IMR-90 (cell line): ENCODE data around the gene GLCE. TPM values are rescaled to one million over a fixed set of nuclear protein-coding genes. Genes with fewer than 3 reads are reported as not detected.

Experiments used
- ATAC-seq: fragments of 200-7000 bp; cut with Tn5 transposase; 2 replicates; pipeline ENCODE4 v1.9.1; 2020; ENCODE audit warnings: low read depth, mild to moderate bottlenecking, moderate library complexity
- BruUV-seq: library from RNA; stranded (reverse); fragments of 400-500 nt; replicated peaks from 2 replicates; lab custom pipeline; 2021; lab: Mats Ljungman, UMichigan
- CTCF ChIA-PET: fragments of 300-600 bp; formaldehyde crosslinking; extraction: SDS; loops from one replicate; lab custom pipeline; 2021; ENCODE audit warnings: antibody characterized with exemption; lab: Yijun Ruan, JAX
- POLR2A ChIA-PET: fragments of 300-600 bp; sonication (Branson Sonifier 250); formaldehyde crosslinking; loops from one replicate; lab custom pipeline; 2022; ENCODE audit warnings: antibody characterized with exemption; ENCODE audit not compliant: unreplicated experiment; lab: Charles Lee
- DNase-seq: peaks from one replicate; pipeline ENCODE4 v3.0.0; 2013
- H2AFZ ChIP-seq: replicated peaks from 2 replicates; pipeline ENCODE3; 2013; ENCODE audit warnings: low read length, mild to moderate bottlenecking; ENCODE audit not compliant: poor library complexity
- H2AK5ac ChIP-seq: 2 replicates; pipeline ENCODE4 v1.6.1; 2013; ENCODE audit warnings: low read depth, low read length, inconsistent platforms
- H2AK9ac ChIP-seq: replicated peaks from 2 replicates; pipeline ENCODE3; 2013; ENCODE audit warnings: mild to moderate bottlenecking, low read depth, low read length, moderate library complexity; ENCODE audit not compliant: poor library complexity
- H2BK120ac ChIP-seq: 2 replicates; pipeline ENCODE4 v1.6.1; 2013; ENCODE audit warnings: low read depth, low read length, inconsistent platforms
- H2BK15ac ChIP-seq: 3 replicates; pipeline ENCODE4 v1.6.1; 2013; ENCODE audit warnings: low read depth, low read length, inconsistent platforms
- H2BK20ac ChIP-seq: 2 replicates; pipeline ENCODE4 v1.6.1; 2013; ENCODE audit warnings: low read depth, mild to moderate bottlenecking, inconsistent platforms, low read length, moderate library complexity
- H2BK5ac ChIP-seq: 2 replicates; pipeline ENCODE4 v1.6.1; 2013; ENCODE audit warnings: mild to moderate bottlenecking, low read depth, low read length, inconsistent platforms; ENCODE audit not compliant: poor library complexity, severe bottlenecking
- H3K14ac ChIP-seq: replicated peaks from 2 replicates; pipeline ENCODE4 v1.6.1; 2013; ENCODE audit warnings: low read depth, low read length, inconsistent platforms
- H3K18ac ChIP-seq: 2 replicates; pipeline ENCODE4 v1.6.1; 2013; ENCODE audit warnings: low read depth, low read length, control low read depth
- H3K23ac ChIP-seq: 2 replicates; pipeline ENCODE4 v1.6.1; 2013; ENCODE audit warnings: low read depth, low read length, inconsistent platforms
- H3K27ac ChIP-seq: 2 replicates; pipeline ENCODE4 v1.5.1; 2013; ENCODE audit warnings: mild to moderate bottlenecking, control low read depth, low read length; ENCODE audit not compliant: insufficient read depth
- H3K27me3 ChIP-seq: 2 replicates; pipeline ENCODE4 v1.6.1; 2013; ENCODE audit warnings: low read length; ENCODE audit not compliant: control insufficient read depth, insufficient read depth
- H3K36me3 ChIP-seq: 2 replicates; pipeline ENCODE4 v1.6.1; 2013; ENCODE audit warnings: low read length, mixed read lengths; ENCODE audit not compliant: control insufficient read depth, insufficient read depth
- H3K4ac ChIP-seq: 2 replicates; pipeline ENCODE4 v1.6.1; 2013; ENCODE audit warnings: low read depth, low read length, inconsistent platforms
- H3K4me1 ChIP-seq: 2 replicates; pipeline ENCODE4 v1.6.1; 2013; ENCODE audit warnings: low read length, mixed read lengths; ENCODE audit not compliant: control insufficient read depth, insufficient read depth
- H3K4me2 ChIP-seq: 2 replicates; pipeline ENCODE4 v1.6.1; 2013; ENCODE audit warnings: low read depth, mild to moderate bottlenecking, control low read depth, low read length, moderate library complexity
- H3K4me3 ChIP-seq: 2 replicates; pipeline ENCODE4 v1.5.1; 2013; ENCODE audit warnings: low read depth, mild to moderate bottlenecking, control low read depth, low read length, moderate library complexity; ENCODE audit not compliant: insufficient read depth
- H3K56ac ChIP-seq: 2 replicates; pipeline ENCODE4 v1.6.1; 2013; ENCODE audit warnings: low read length, inconsistent platforms; ENCODE audit not compliant: insufficient read depth; ENCODE audit errors: extremely low read depth
- H3K79me1 ChIP-seq, 2 experiments: 2 replicates each; pipeline ENCODE4 v1.6.1; 2013; ENCODE audit warnings: low read length in 2 of 2, inconsistent platforms in 1 of 2, low read depth in 1 of 2
- H3K9ac ChIP-seq: 2 replicates; pipeline ENCODE4 v1.6.1; 2013; ENCODE audit warnings: low read depth, low read length, control low read depth
- H3K9me1 ChIP-seq: 2 replicates; pipeline ENCODE4 v1.6.1; 2013; ENCODE audit warnings: low read length, inconsistent platforms; ENCODE audit not compliant: insufficient read depth
- H3K9me3 ChIP-seq: 2 replicates; pipeline ENCODE4 v1.6.1; 2013; ENCODE audit warnings: low read length; ENCODE audit not compliant: control insufficient read depth, insufficient read depth
- H4K20me1 ChIP-seq: 2 replicates; pipeline ENCODE4 v1.6.1; 2013; ENCODE audit warnings: low read length, inconsistent platforms; ENCODE audit not compliant: insufficient read depth
- H4K5ac ChIP-seq: 2 replicates; pipeline ENCODE4 v1.6.1; 2013; ENCODE audit warnings: mild to moderate bottlenecking, low read depth, low read length, control low read depth
- H4K8ac ChIP-seq, 2 experiments: 2 replicates each; pipeline ENCODE4 v1.6.1; 2013; ENCODE audit warnings: low read depth in 2 of 2, low read length in 2 of 2, control low read depth in 1 of 2, inconsistent platforms in 1 of 2
- H4K91ac ChIP-seq: 2 replicates; pipeline ENCODE4 v1.6.1; 2013; ENCODE audit warnings: low read depth, low read length, inconsistent platforms; ENCODE audit not compliant: insufficient read depth
- BHLHE40 ChIP-seq: fragments of 150-350 bp; IDR thresholded peaks from 2 replicates; pipeline ENCODE4 v1.6.1; 2016; ENCODE audit warnings: mild to moderate bottlenecking, low read depth, low read length
- CEBPB ChIP-seq: IDR thresholded peaks from 2 replicates; pipeline ENCODE4 v1.6.1; 2012; ENCODE audit warnings: low read depth, low read length, improper control_type of control experiment
- CHD1 ChIP-seq: IDR thresholded peaks from 2 replicates; pipeline ENCODE4 v1.6.1; 2012; ENCODE audit warnings: low read depth, low read length, improper control_type of control experiment
- FOS ChIP-seq: fragments of 150-350 bp; IDR thresholded peaks from 2 replicates; pipeline ENCODE4 v1.6.1; 2016; ENCODE audit warnings: low read depth, low read length
- MAFK ChIP-seq: IDR thresholded peaks from 2 replicates; pipeline ENCODE4 v1.6.1; 2012; ENCODE audit warnings: low read depth, low read length, improper control_type of control experiment
- MAZ ChIP-seq: IDR thresholded peaks from 2 replicates; pipeline ENCODE4 v1.6.1; 2012; ENCODE audit warnings: low read depth, mild to moderate bottlenecking, low read length, improper control_type of control experiment, moderate library complexity, borderline replicate concordance
- MXI1 ChIP-seq: IDR thresholded peaks from 2 replicates; pipeline ENCODE4 v1.6.1; 2012; ENCODE audit warnings: low read depth, mild to moderate bottlenecking, low read length, moderate library complexity, borderline replicate concordance
- POLR2A ChIP-seq: IDR thresholded peaks from 2 replicates; pipeline ENCODE4 v1.6.1; 2012; ENCODE audit warnings: mild to moderate bottlenecking, low read depth, low read length
- RAD21 ChIP-seq: IDR thresholded peaks from 2 replicates; pipeline ENCODE4 v1.6.1; 2012; ENCODE audit warnings: low read length, improper control_type of control experiment
- RCOR1 ChIP-seq: IDR thresholded peaks from 2 replicates; pipeline ENCODE4 v1.6.1; 2012; ENCODE audit warnings: mild to moderate bottlenecking, low read length, improper control_type of control experiment; ENCODE audit not compliant: insufficient replicate concordance
- RFX5 ChIP-seq: IDR thresholded peaks from 2 replicates; pipeline ENCODE4 v1.8.0; 2012; ENCODE audit warnings: low read depth, mild to moderate bottlenecking, low read length, moderate library complexity
- SMC3 ChIP-seq: fragments of 150-350 bp; IDR thresholded peaks from 2 replicates; pipeline ENCODE4 v1.6.1; 2016; ENCODE audit warnings: low read depth, mild to moderate bottlenecking, antibody characterized with exemption, low read length, moderate library complexity
- USF2 ChIP-seq: fragments of 150-350 bp; IDR thresholded peaks from 2 replicates; pipeline ENCODE4 v1.6.1; 2017; ENCODE audit warnings: mild to moderate bottlenecking, antibody characterized with exemption, low read length, low read depth
- WGBS, 2 experiments: methylation state at CpG; one replicate each; pipeline versions ENCODE4 v1.1.5 to v1.1.7; 2013; ENCODE audit warnings: missing lambda C conversion rate in 2 of 2; ENCODE audit not compliant: insufficient read length in 1 of 2; ENCODE audit errors: extremely low coverage in 2 of 2; 5-methylcytosine and 5-hydroxymethylcytosine counted together
- dilution Hi-C: fragments of 300-500 bp; cut with HindIII; formaldehyde crosslinking; loops from one replicate; pipeline ENCODE4 v1.14.3; 2018; ENCODE audit warnings: low sequenced_read_pairs; ENCODE audit not compliant: unreplicated experiment
- in situ Hi-C: fragments of 300-500 bp; cut with MboI; formaldehyde crosslinking; loops from 3 replicates; pipeline ENCODE4 v1.14.3; 2019; ENCODE audit warnings: low sequenced_read_pairs, inconsistent platforms, mixed read lengths
- intact Hi-C: fragments of 100-400 bp; cut with micrococcal nuclease; formaldehyde crosslinking; loops from 2 replicates; pipeline ENCODE4 v1.10.0; 2022
- polyA plus RNA-seq, 3 experiments: library from polyadenylated mRNA; depleted of rRNA; stranded (reverse); fragments of >200 nt; gene quantifications; 2 replicates each; pipeline ENCODE4 v1.2.3, GENCODE V29; 2012; ENCODE audit warnings: low replicate concordance in 1 of 3
- total RNA-seq: library from RNA; depleted of rRNA; stranded (reverse); fragments of >200 nt; gene quantifications from 2 replicates; pipeline ENCODE4 v1.2.3, GENCODE V29; 2012
- TF ChIP-seq, protein P1 (sequence below): fragments of 150-350 bp; IDR thresholded peaks from 2 replicates; pipeline ENCODE4 v1.6.1; 2016; ENCODE audit warnings: low read depth, mild to moderate bottlenecking, low read length, moderate library complexity, borderline replicate concordance
- TF ChIP-seq, protein P2 (sequence below): conservative IDR thresholded peaks from 2 replicates; pipeline ENCODE4 v1.5.1; 2012; ENCODE audit warnings: mild to moderate bottlenecking, low read depth, low read length, improper control_type of control experiment

GLCE gene
- total and polyA plus RNA-seq, 2 of the 4 experiments (the other 2 are of a cell fraction): 15.3 to 29.6 TPM

- Histone ChIP-seq H3K4me3 (no peak overlapping the region), H3K9me3 (no peaks in the 10 kb centered on the region), H3K4me1 (no peaks in the 10 kb centered on the region; the same call in 1 of the 2 replicates), H3K36me3 (no peaks in the 10 kb centered on the region), H2AK5ac (no peak overlapping the region), H3K56ac (no peak overlapping the region), H3K27ac (no peak overlapping the region), H3K9me1 (no peaks in the 10 kb centered on the region), H2BK15ac (no peak overlapping the region), H4K8ac (no peak overlapping the region), H3K18ac (no peak overlapping the region), H2AFZ (no peak overlapping the region), H2BK120ac (no peak overlapping the region), H3K23ac (no peak overlapping the region), H3K14ac (no peak overlapping the region), H4K5ac (no peak overlapping the region), H2AK9ac (no peak overlapping the region), H2BK20ac (no peak overlapping the region), H3K4me2 (no peak overlapping the region), H3K4ac (no peak overlapping the region), H4K91ac (no peak overlapping the region), H3K27me3 (no peaks in the 10 kb centered on the region), H2BK5ac (no peak overlapping the region), H4K20me1 (no peaks in the 10 kb centered on the region), H3K79me1 (peaks cover 0 to 8% of the 10 kb centered on the region in 2 experiments; a peak in 3 of 4 replicates), H3K9ac (no peak overlapping the region)
- BruUV-seq: no TSS peak
- no CpG with 5 or more reads among the region's 2 CpGs for WGBS, 2 experiments
- CTCF ChIA-PET: interaction anchor here (0.5 to 0.9 kb wide), 5 partner anchors 10 to 779 kb away, joined by 3 to 5 read pairs (median 3); no protein-coding TSS in a partner anchor
- ATAC-seq: peak; percentile 71
- in situ Hi-C loops (no loop called here), dilution Hi-C loops (no loop called here), intact Hi-C loops (loop anchor here (1.0 to 5.0 kb wide), 2 partner anchors 166 to 167 kb away; no protein-coding TSS in a partner anchor)
- DNase-seq: peak; percentile 67
- POLR2A ChIA-PET: no interaction called here
- TF ChIP-seq, protein P1, sequence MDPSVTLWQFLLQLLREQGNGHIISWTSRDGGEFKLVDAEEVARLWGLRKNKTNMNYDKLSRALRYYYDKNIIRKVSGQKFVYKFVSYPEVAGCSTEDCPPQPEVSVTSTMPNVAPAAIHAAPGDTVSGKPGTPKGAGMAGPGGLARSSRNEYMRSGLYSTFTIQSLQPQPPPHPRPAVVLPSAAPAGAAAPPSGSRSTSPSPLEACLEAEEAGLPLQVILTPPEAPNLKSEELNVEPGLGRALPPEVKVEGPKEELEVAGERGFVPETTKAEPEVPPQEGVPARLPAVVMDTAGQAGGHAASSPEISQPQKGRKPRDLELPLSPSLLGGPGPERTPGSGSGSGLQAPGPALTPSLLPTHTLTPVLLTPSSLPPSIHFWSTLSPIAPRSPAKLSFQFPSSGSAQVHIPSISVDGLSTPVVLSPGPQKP: no peak
- peak; percentile 72 for TF ChIP-seq RAD21
- no peak for TF ChIP-seq FOS
- TF ChIP-seq SMC3: peak; percentile 79
- no peak for TF ChIP-seq MXI1
- no peak for TF ChIP-seq MAZ
- no peak for TF ChIP-seq BHLHE40
- TF ChIP-seq, protein P2, sequence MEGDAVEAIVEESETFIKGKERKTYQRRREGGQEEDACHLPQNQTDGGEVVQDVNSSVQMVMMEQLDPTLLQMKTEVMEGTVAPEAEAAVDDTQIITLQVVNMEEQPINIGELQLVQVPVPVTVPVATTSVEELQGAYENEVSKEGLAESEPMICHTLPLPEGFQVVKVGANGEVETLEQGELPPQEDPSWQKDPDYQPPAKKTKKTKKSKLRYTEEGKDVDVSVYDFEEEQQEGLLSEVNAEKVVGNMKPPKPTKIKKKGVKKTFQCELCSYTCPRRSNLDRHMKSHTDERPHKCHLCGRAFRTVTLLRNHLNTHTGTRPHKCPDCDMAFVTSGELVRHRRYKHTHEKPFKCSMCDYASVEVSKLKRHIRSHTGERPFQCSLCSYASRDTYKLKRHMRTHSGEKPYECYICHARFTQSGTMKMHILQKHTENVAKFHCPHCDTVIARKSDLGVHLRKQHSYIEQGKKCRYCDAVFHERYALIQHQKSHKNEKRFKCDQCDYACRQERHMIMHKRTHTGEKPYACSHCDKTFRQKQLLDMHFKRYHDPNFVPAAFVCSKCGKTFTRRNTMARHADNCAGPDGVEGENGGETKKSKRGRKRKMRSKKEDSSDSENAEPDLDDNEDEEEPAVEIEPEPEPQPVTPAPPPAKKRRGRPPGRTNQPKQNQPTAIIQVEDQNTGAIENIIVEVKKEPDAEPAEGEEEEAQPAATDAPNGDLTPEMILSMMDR: peak; percentile 70
- no peak for TF ChIP-seq CHD1
- no peak for TF ChIP-seq USF2
- no peak for TF ChIP-seq RCOR1
- no peak for TF ChIP-seq POLR2A
- TF ChIP-seq RFX5: no peak
- TF ChIP-seq MAFK: no peak
- no peak for TF ChIP-seq CEBPB
Measured at GRCh38 chr15:69225355-69226022, 65.1 kb downstream of the GLCE start.
